Thyroid gland (tissue), 4 donors: Measurements from ENCODE around the gene NEUROD6. TPM values are rescaled to one million over a fixed set of nuclear protein-coding genes. Genes with fewer than 3 reads are reported as not detected.
A peak's percentile ranks its signal among the peaks of the same experiment; 100 is the strongest.

Experiments
- DNase-seq, 2 donors: peaks; one replicate each; pipeline ENCODE4 v3.0.0-alpha.2; 2019
- H3K27ac ChIP-seq, 3 donors: fragments of 200-600 bp; sonication (generic); 1 replicate in 2 of 3; 2 replicates in 1 of 3; pipeline ENCODE4 v1.5.1; 2016 to 2019; ENCODE audit warnings: mild to moderate bottlenecking in 1 of 3, moderate library complexity in 1 of 3
- H3K27me3 ChIP-seq: fragments of 200-600 bp; sonication (generic); one replicate; pipeline ENCODE4 v1.5.1; 2019
- H3K36me3 ChIP-seq, 2 donors: fragments of 200-600 bp; sonication (generic); one replicate each; pipeline ENCODE4 v1.5.1; 2016 to 2019
- H3K4me1 ChIP-seq, 2 donors: fragments of 200-600 bp; sonication (generic); one replicate each; pipeline ENCODE4 v1.5.1; 2017 to 2019
- H3K4me3 ChIP-seq, 3 donors: fragments of 200-600 bp; sonication (generic); replicated peaks in 1 of 3; 1 replicate in 2 of 3; 2 replicates in 1 of 3; pipeline ENCODE4 v1.5.1; 2016; ENCODE audit warnings: mild to moderate bottlenecking in 1 of 3
- H3K9me3 ChIP-seq: fragments of 200-600 bp; sonication (generic); one replicate; pipeline ENCODE4 v1.5.1; 2017
- POLR2A ChIP-seq, 2 donors: fragments of 450-650 bp; IDR thresholded peaks; one replicate each; pipeline ENCODE4 v1.6.1; 2017; ENCODE audit warnings: antibody characterized with exemption in 2 of 2, mild to moderate bottlenecking in 2 of 2, moderate library complexity in 1 of 2
- WGBS, 2 donors: methylation state at CpG; one replicate each; pipeline ENCODE4 v1.1.5; 2017; 5-methylcytosine and 5-hydroxymethylcytosine counted together
- intact Hi-C: fragments of 100-400 bp; cut with DNase I; formaldehyde crosslinking; loops from one replicate; pipeline ENCODE4 v1.15.1; 2023
- total RNA-seq, 4 donors: library from RNA; depleted of rRNA; stranded (reverse); fragments of >200 nt; gene quantifications; one replicate each; pipeline ENCODE4 v1.2.3, GENCODE V29; 2016
- TF ChIP-seq, protein P1 (sequence below), 6 experiments: fragments of 200-600 bp in 3 of 6; fragments of 450-650 bp in 3 of 6; sonication (generic) in 3 of 6; IDR thresholded peaks; one replicate each; pipeline ENCODE4 v1.5.1; 2016 to 2019; ENCODE audit warnings: antibody characterized with exemption in 6 of 6, mild to moderate bottlenecking in 2 of 6, inconsistent platforms in 1 of 6, moderate library complexity in 1 of 6

The NEUROD6 gene
- total RNA-seq, 4 donors from 2014 or later = not detected

DNA sequence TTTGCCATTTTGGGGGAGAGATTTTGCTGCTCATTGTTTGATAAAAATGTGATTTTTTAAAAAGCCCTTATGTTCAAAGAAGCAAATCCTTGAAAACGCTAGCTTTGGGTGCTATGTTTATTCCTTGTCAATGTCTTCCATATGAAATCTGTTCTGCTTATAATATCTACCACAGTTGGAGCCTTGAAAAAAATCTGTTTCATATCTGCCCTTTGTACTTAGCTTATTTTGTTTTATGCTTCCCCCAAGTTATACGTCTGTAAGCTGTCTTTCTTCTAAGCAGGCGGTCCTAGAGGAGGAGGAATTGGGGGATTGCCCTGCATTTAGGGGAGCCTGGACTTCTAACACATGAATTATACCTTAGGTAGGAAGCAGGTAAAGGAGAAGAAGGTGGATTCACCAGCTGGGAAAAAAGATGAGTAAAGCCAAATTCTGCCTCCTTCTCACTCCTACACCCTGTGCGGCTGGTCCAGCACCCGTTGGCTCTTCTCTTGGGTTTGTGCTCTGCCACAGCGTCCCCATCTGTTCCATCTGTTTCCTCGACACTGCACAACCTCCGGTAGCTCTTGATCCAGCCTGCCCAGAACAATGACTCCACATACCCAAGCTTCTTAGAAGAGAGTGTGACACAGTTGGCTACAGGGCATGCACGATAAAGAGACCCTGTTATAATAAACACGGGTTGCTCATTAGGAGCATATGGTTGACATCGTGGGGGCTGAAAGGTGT is 31.9 kb upstream of the NEUROD6 start:
- no peaks in the 10 kb centered on the region for H3K9me3 ChIP-seq
- H3K36me3 ChIP-seq = no peaks in the 10 kb centered on the region
- 83 to 84% methylated on average over 11 of the region's 11 CpGs for WGBS, 2 donors
- no peaks in the 10 kb centered on the region for H3K4me1 ChIP-seq
- no peak overlapping the region for H3K4me3 ChIP-seq
- H3K27ac ChIP-seq = no peak overlapping the region
- no peaks in the 10 kb centered on the region for H3K27me3 ChIP-seq
- DNase-seq = no peak
- TF ChIP-seq, protein P1, sequence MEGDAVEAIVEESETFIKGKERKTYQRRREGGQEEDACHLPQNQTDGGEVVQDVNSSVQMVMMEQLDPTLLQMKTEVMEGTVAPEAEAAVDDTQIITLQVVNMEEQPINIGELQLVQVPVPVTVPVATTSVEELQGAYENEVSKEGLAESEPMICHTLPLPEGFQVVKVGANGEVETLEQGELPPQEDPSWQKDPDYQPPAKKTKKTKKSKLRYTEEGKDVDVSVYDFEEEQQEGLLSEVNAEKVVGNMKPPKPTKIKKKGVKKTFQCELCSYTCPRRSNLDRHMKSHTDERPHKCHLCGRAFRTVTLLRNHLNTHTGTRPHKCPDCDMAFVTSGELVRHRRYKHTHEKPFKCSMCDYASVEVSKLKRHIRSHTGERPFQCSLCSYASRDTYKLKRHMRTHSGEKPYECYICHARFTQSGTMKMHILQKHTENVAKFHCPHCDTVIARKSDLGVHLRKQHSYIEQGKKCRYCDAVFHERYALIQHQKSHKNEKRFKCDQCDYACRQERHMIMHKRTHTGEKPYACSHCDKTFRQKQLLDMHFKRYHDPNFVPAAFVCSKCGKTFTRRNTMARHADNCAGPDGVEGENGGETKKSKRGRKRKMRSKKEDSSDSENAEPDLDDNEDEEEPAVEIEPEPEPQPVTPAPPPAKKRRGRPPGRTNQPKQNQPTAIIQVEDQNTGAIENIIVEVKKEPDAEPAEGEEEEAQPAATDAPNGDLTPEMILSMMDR (IDR thresholded peaks at IDR 0.05) = no peak
- no peak for TF ChIP-seq POLR2A (IDR thresholded peaks at IDR 0.05)
- intact Hi-C loops = no loop called here

GRCh38 chr7:31371621-31372020 is 31.1 kb upstream of the NEUROD6 start:
- intact Hi-C loops = no loop called here
- H3K9me3 ChIP-seq = no peaks in the 10 kb centered on the region
- WGBS, 2 donors = 45 to 62% methylated on average over 2 of the region's 2 CpGs

DNA sequence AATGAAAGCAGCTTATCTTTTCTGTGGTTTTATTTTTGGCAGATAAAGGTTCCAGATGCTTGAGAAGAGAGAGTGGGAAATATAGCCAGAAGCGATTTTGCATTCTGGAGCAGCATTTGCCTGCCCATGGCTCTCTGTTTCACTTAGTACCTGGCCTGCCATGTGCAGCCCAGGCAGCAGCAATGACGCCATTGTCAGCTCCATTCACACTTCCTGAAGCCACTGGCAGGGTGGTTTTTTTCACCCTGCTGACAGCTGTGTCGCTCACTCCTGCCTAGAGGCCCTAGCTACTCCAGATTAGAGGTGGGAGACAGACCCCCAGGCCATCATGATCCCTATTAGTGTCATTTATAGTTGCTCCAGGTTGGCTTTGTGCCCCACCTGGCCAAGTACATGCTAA is 30.1 kb upstream of the NEUROD6 start:
- intact Hi-C loops = no loop called here

More at GRCh38 chr7:31371621-31372020, 31.1 kb upstream of the NEUROD6 start:
- Histone ChIP-seq H3K36me3 (no peaks in the 10 kb centered on the region), H3K4me1 (no peaks in the 10 kb centered on the region), H3K4me3 (no peak overlapping the region), H3K27ac (no peak overlapping the region), H3K27me3 (no peaks in the 10 kb centered on the region)
- DNase-seq = no peak
- TF ChIP-seq, protein P1 (IDR thresholded peaks at IDR 0.05) = no peak
- no peak for TF ChIP-seq POLR2A (IDR thresholded peaks at IDR 0.05)

DNA sequence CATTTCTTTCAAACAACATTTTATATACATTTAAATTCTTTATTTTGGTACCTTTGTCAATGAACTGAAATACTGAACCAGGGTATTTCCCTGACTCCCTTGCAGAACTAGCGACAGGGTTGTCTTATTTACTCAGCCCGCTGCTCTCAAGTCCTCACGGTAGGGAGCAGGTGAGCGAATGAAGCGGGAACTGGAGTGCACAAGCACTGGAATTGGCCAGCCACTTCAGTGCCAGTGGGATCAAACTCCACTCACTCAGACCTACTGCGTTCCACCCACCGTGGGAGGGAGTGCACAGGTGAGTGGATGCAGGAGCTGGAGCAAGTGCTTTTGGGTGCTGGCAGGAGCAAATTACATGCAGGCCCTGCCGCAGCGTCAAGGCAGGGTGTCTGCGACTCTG is 28.1 kb upstream of the NEUROD6 start:
- no peaks in the 10 kb centered on the region for H3K9me3 ChIP-seq
- H3K4me1 ChIP-seq = no peaks in the 10 kb centered on the region
- no peak overlapping the region for H3K27ac ChIP-seq
- whole genome bisulfite sequencing, 2 donors = 35 to 49% methylated on average over 8 to 10 of the region's 10 CpGs
- no peak overlapping the region for H3K4me3 ChIP-seq
- peak; percentile 43 to 50 for DNase-seq
- no peaks in the 10 kb centered on the region for H3K36me3 ChIP-seq
- H3K27me3 ChIP-seq = no peaks in the 10 kb centered on the region
- no peak for TF ChIP-seq POLR2A (IDR thresholded peaks at IDR 0.05)
- TF ChIP-seq, protein P1 (IDR thresholded peaks at IDR 0.05) = no peak
- intact Hi-C loops = no loop called here

More for the DNA sequence above, 30.1 kb upstream of the NEUROD6 start:
- TF ChIP-seq POLR2A (IDR thresholded peaks at IDR 0.05) = no peak
- TF ChIP-seq, protein P1 (IDR thresholded peaks at IDR 0.05) = no peak
- DNase-seq = no peak
- Histone ChIP-seq H3K36me3 (no peaks in the 10 kb centered on the region), H3K4me1 (no peaks in the 10 kb centered on the region), H3K9me3 (no peaks in the 10 kb centered on the region), H3K27me3 (no peaks in the 10 kb centered on the region), H3K27ac (no peak overlapping the region), H3K4me3 (no peak overlapping the region)
- WGBS, 2 donors = 56 to 70% methylated on average over 3 of the region's 3 CpGs

- Histone ChIP-seq H3K27me3 (no peaks in the 10 kb centered on the region), H3K4me1 (no peaks in the 10 kb centered on the region), H3K9me3 (no peaks in the 10 kb centered on the region), H3K27ac (no peak overlapping the region), H3K36me3 (no peaks in the 10 kb centered on the region), H3K4me3 (no peak overlapping the region)
- intact Hi-C loops = no loop called here
- 74 to 85% methylated on average over 3 of the region's 3 CpGs for WGBS, 2 donors
- DNase-seq = no peak
- TF ChIP-seq, protein P1 (IDR thresholded peaks at IDR 0.05) = no peak
- TF ChIP-seq POLR2A (IDR thresholded peaks at IDR 0.05) = no peak
These were observed 23.0 kb upstream of the NEUROD6 start for GRCh38 chr7:31363496-31363895.
